K562 (cell line): Measurements from ENCODE around the gene CEP78. TPM values are rescaled to one million over a fixed set of nuclear protein-coding genes. Genes with fewer than 3 reads are reported as not detected.

Experiments used
- CBX3 ChIP-seq, 2 experiments: IDR thresholded peaks; 1 replicate in 1 of 2; 2 replicates in 1 of 2; pipeline ENCODE4 v1.6.1; 2012; ENCODE audit warnings: inconsistent platforms in 2 of 2, low read length in 2 of 2, borderline replicate concordance in 1 of 2, control low read depth in 1 of 2
- FOXA1 ChIP-seq: fragments of 450-650 bp; IDR thresholded peaks from 2 replicates; pipeline ENCODE4 v1.6.1; 2016; ENCODE audit warnings: mild to moderate bottlenecking, borderline replicate concordance
- HDAC8 ChIP-seq: fragments of 450-650 bp; IDR thresholded peaks from 2 replicates; pipeline ENCODE4 v1.6.1; 2016; ENCODE audit warnings: mild to moderate bottlenecking, missing genetic modification characterization, moderate library complexity, missing compliant biosample characterization
- HEY1 ChIP-seq: fragments of 250-450 bp; sonication (Bioruptor Pico); IDR thresholded peaks from 2 replicates; pipeline ENCODE4 v1.5.0; 2020; ENCODE audit warnings: mild to moderate bottlenecking, moderate library complexity, borderline replicate concordance
- KHSRP ChIP-seq: fragments of 450-650 bp; IDR thresholded peaks from 2 replicates; pipeline ENCODE4 v1.6.1; 2017
- MYBL2 ChIP-seq, 2 experiments: fragments of 450-650 bp in 1 of 2; sonication (generic) in 1 of 2; formaldehyde crosslinking in 1 of 2; IDR thresholded peaks; 2 replicates each; pipeline versions ENCODE4 v1.6.1 to v1.8.1; 2017 to 2022; ENCODE audit warnings: borderline replicate concordance in 1 of 2, inconsistent platforms in 1 of 2, low read depth in 1 of 2, mild to moderate bottlenecking in 1 of 2, missing genetic modification reagents in 1 of 2, moderate library complexity in 1 of 2
- PML ChIP-seq: IDR thresholded peaks from 2 replicates; pipeline ENCODE4 v1.6.1; 2012; ENCODE audit warnings: low read length, inconsistent platforms
- SRF ChIP-seq, 2 experiments: fragments of 250-450, 450-650 bp in 1 of 2; sonication (Bioruptor Pico) in 1 of 2; sonication (generic) in 1 of 2; formaldehyde crosslinking; IDR thresholded peaks; 2 replicates each; pipeline versions ENCODE4 v1.5.0 to v1.5.1; 2020 to 2022; ENCODE audit warnings: mild to moderate bottlenecking in 1 of 2, missing genetic modification reagents in 1 of 2
- ZC3H11A ChIP-seq: IDR thresholded peaks from 2 replicates; pipeline ENCODE4 v1.6.1; 2012; ENCODE audit warnings: low read depth, low read length, improper control_type of control experiment
- polyA plus RNA-seq, 8 experiments: library from polyadenylated mRNA; depleted of rRNA in 4 of 8; stranded (reverse) in 5 of 8; unstranded in 3 of 8; fragments of >200 nt; fragmentation: Nextera tagmentation in 2 of 8; fragmentation: Illumina TruSeq in 1 of 8; extraction: Ambion mirVana in 2 of 8; extraction: Trizol in 1 of 8; gene quantifications; 2 replicates each; pipeline versions ENCODE4 v1.2.1 to v1.2.3, GENCODE V29; 2011 to 2014; ENCODE audit warnings: inconsistent platforms in 1 of 8, missing spikeins in 1 of 8
- total RNA-seq, 7 experiments: library from RNA; depleted of rRNA in 6 of 7; stranded (reverse); fragments of >200 nt in 6 of 7; fragmentation: Illumina TruSeq in 2 of 7; extraction: Trizol in 2 of 7; gene quantifications; 2 replicates each; pipeline versions ENCODE4 v1.2.1 to v1.2.3, GENCODE V29; 2011 to 2021; ENCODE audit warnings: low replicate concordance in 1 of 7
- TF ChIP-seq, protein P1 (sequence below): fragments of 450-650 bp; IDR thresholded peaks from 2 replicates; pipeline ENCODE4 v1.6.1; 2016; ENCODE audit warnings: low read depth
- TF ChIP-seq, protein P2 (sequence below), 2 experiments: IDR thresholded peaks in 1 of 2; conservative IDR thresholded peaks in 1 of 2; 2 replicates each; pipeline ENCODE4 v1.6.1; 2016; ENCODE audit warnings: low read depth in 2 of 2, mild to moderate bottlenecking in 1 of 2, missing compliant biosample characterization in 1 of 2, missing genetic modification characterization in 1 of 2, moderate library complexity in 1 of 2
- TF ChIP-seq, protein P3 (sequence below): fragments of 450-650 bp; formaldehyde crosslinking; IDR thresholded peaks from 2 replicates; pipeline ENCODE4 v1.4.0; 2022; ENCODE audit warnings: missing genetic modification characterization

Gene CEP78
- total and polyA plus RNA-seq, 9 of the 15 experiments (the other 6 are each of a cell fraction or from before 2014, with no cell fraction given), result 3.5 to 26.0 (median 21.5) TPM

DNA sequence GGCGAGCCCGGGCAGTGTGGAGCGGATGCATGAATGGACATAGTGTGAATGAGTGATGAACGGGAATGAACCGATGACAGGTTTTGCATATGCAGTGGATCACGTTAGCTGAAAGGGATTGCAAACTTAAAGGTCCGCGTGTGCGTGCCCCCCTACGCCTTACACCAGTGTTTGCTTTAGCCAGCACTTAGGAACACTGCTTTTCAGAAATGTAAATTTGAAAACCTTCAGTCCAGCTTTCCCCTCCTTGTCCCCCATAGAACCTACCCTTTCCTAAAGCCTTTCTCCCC, 61.7 kb downstream of the CEP78 start (continued):
- TF ChIP-seq, protein P1, sequence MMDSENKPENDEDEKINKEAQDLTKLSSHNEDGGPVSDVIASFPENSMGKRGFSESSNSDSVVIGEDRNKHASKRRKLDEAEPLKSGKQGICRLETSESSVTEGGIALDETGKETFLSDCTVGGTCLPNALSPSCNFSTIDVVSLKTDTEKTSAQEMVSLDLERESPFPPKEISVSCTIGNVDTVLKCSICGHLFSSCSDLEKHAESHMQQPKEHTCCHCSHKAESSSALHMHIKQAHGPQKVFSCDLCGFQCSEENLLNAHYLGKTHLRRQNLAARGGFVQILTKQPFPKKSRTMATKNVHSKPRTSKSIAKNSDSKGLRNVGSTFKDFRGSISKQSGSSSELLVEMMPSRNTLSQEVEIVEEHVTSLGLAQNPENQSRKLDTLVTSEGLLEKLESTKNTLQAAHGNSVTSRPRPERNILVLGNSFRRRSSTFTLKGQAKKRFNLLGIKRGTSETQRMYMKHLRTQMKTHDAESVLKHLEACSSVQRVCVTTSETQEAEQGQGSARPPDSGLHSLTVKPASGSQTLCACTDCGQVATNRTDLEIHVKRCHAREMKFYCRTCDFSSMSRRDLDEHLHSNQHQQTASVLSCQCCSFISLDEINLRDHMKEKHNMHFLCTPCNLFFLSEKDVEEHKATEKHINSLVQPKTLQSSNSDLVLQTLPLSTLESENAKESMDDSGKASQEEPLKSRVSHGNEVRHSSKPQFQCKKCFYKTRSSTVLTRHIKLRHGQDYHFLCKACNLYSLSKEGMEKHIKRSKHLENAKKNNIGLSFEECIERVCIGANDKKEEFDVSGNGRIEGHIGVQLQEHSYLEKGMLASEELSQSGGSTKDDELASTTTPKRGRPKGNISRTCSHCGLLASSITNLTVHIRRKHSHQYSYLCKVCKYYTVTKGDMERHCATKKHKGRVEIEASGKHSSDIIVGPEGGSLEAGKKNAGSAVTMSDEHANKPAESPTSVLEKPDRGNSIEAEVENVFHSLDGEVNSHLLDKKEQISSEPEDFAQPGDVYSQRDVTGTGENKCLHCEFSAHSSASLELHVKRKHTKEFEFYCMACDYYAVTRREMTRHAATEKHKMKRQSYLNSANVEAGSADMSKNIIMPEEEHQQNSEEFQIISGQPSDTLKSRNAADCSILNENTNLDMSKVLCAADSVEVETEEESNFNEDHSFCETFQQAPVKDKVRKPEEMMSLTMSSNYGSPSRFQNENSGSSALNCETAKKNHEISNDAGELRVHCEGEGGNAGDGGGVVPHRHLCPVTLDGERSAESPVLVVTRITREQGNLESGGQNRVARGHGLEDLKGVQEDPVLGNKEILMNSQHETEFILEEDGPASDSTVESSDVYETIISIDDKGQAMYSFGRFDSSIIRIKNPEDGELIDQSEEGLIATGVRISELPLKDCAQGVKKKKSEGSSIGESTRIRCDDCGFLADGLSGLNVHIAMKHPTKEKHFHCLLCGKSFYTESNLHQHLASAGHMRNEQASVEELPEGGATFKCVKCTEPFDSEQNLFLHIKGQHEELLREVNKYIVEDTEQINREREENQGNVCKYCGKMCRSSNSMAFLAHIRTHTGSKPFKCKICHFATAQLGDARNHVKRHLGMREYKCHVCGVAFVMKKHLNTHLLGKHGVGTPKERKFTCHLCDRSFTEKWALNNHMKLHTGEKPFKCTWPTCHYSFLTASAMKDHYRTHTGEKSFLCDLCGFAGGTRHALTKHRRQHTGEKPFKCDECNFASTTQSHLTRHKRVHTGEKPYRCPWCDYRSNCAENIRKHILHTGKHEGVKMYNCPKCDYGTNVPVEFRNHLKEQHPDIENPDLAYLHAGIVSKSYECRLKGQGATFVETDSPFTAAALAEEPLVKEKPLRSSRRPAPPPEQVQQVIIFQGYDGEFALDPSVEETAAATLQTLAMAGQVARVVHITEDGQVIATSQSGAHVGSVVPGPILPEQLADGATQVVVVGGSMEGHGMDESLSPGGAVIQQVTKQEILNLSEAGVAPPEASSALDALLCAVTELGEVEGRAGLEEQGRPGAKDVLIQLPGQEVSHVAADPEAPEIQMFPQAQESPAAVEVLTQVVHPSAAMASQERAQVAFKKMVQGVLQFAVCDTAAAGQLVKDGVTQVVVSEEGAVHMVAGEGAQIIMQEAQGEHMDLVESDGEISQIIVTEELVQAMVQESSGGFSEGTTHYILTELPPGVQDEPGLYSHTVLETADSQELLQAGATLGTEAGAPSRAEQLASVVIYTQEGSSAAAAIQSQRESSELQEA, result no peak
- TF ChIP-seq SRF (CRISPR knock-in tag; IDR thresholded peaks at IDR 0.05), result no peak
- TF ChIP-seq, protein P2, sequence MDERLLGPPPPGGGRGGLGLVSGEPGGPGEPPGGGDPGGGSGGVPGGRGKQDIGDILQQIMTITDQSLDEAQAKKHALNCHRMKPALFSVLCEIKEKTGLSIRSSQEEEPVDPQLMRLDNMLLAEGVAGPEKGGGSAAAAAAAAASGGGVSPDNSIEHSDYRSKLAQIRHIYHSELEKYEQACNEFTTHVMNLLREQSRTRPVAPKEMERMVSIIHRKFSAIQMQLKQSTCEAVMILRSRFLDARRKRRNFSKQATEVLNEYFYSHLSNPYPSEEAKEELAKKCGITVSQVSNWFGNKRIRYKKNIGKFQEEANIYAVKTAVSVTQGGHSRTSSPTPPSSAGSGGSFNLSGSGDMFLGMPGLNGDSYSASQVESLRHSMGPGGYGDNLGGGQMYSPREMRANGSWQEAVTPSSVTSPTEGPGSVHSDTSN (CRISPR knock-in tag; IDR thresholded peaks at IDR 0.05; ENCODE audit: low read depth), result no peak
- TF ChIP-seq, protein P2 (tag; conservative IDR thresholded peaks at IDR 0.05; ENCODE audit: low read depth), result peak; percentile 49
- TF ChIP-seq FOXA1, result no peak
- no peak for TF ChIP-seq ZC3H11A
- TF ChIP-seq HDAC8 (tag), result no peak
- no peak for TF ChIP-seq KHSRP
- TF ChIP-seq PML, result no peak
- no peak for TF ChIP-seq MYBL2 (IDR thresholded peaks at IDR 0.05; ENCODE audit: low read depth)
- no peak for TF ChIP-seq MYBL2 (CRISPR knock-in tag; IDR thresholded peaks at IDR 0.05; ENCODE audit: borderline replicate concordance)
- TF ChIP-seq, protein P3, sequence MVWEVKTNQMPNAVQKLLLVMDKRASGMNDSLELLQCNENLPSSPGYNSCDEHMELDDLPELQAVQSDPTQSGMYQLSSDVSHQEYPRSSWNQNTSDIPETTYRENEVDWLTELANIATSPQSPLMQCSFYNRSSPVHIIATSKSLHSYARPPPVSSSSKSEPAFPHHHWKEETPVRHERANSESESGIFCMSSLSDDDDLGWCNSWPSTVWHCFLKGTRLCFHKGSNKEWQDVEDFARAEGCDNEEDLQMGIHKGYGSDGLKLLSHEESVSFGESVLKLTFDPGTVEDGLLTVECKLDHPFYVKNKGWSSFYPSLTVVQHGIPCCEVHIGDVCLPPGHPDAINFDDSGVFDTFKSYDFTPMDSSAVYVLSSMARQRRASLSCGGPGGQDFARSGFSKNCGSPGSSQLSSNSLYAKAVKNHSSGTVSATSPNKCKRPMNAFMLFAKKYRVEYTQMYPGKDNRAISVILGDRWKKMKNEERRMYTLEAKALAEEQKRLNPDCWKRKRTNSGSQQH (CRISPR knock-in tag), result no peak
- TF ChIP-seq CBX3 (IDR thresholded peaks at IDR 0.05; ENCODE audit: borderline replicate concordance in 1 of 2, low read length in 2 of 2), result no peak
- TF ChIP-seq HEY1, result no peak
